ENCODE measurements around the gene CSPG4. TPM values are rescaled to one million over a fixed set of nuclear protein-coding genes. Genes with fewer than 3 reads are reported as not detected.
"Not testable (repeated sequence)": the region's sequence is repeated elsewhere in the genome, so short reads cannot be mapped to it uniquely, and the experiment has no call there.

The CSPG4 gene
- total RNA-seq, 1 experiment from 2014 or later, result 2.0 TPM

DNA sequence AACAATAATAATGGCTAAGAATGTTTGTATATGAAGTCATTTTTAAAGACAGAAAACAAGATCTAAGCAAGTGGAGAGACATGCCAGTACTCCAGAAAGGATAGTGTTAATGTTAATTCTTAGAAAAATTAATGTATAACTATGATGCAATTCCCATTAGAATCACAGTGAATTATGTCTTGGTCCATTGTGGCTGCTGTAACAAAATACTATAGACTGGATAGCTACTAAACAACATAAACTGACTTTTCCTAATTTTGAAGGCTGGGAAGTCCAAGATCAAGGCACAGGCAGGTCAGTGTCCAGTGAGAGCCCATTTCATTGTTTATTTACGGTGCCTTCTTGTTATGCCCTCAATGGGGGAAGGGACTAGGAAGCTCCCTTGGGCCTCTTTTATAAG is 32.7 kb upstream of the CSPG4 start:
- TF ChIP-seq, protein P1, sequence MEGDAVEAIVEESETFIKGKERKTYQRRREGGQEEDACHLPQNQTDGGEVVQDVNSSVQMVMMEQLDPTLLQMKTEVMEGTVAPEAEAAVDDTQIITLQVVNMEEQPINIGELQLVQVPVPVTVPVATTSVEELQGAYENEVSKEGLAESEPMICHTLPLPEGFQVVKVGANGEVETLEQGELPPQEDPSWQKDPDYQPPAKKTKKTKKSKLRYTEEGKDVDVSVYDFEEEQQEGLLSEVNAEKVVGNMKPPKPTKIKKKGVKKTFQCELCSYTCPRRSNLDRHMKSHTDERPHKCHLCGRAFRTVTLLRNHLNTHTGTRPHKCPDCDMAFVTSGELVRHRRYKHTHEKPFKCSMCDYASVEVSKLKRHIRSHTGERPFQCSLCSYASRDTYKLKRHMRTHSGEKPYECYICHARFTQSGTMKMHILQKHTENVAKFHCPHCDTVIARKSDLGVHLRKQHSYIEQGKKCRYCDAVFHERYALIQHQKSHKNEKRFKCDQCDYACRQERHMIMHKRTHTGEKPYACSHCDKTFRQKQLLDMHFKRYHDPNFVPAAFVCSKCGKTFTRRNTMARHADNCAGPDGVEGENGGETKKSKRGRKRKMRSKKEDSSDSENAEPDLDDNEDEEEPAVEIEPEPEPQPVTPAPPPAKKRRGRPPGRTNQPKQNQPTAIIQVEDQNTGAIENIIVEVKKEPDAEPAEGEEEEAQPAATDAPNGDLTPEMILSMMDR (conservative IDR thresholded peaks at IDR 0.05), result no peak
- DNase-seq, result no peak
- H3K23me2 ChIP-seq (ENCODE audit: insufficient read length, low read depth, low read length, poor library complexity, severe bottlenecking), result no peaks in the 10 kb centered on the region
- no peak overlapping the region for H3K4me2 ChIP-seq (ENCODE audit: insufficient read depth, insufficient read length, low read length)
- no peak overlapping the region for H2BK120ac ChIP-seq (ENCODE audit: low read depth, low read length, poor library complexity, severe bottlenecking)
- H2AFZ ChIP-seq (ENCODE audit: low read length), result no peak overlapping the region
- Mint-ChIP-seq H3K4me1 (peaks cover 4 to 5% of the 10 kb centered on the region in 2 experiments; a peak in 2 of 4 replicates), H3K27me3 (ENCODE audit: low read depth) (peaks cover 17% of the 10 kb centered on the region), H3K4me3 (no peak overlapping the region), H3K27ac (no peak overlapping the region), H3K9me3 (peaks cover 15 to 22% of the 10 kb centered on the region in 2 experiments), H3K36me3 (ENCODE audit: insufficient read depth in 1 of 3, low read depth in 3 of 3) (peaks cover 6 to 13% (median 11%) of the 10 kb centered on the region in 3 experiments; a peak in 6 of 7 replicates)
- no peak overlapping the region for H3K27ac ChIP-seq (ENCODE audit: insufficient read length, low read depth, low read length)
- no peak overlapping the region for H2BK20ac ChIP-seq (ENCODE audit: low read depth, low read length, poor library complexity, severe bottlenecking)
- no peaks in the 10 kb centered on the region for H3K79me1 ChIP-seq (ENCODE audit: insufficient read depth, low read depth, low read length, poor library complexity, severe bottlenecking)
- no peak overlapping the region for H2BK12ac ChIP-seq (ENCODE audit: insufficient read length, low read depth, low read length)
- H3K9ac ChIP-seq (ENCODE audit: extremely low read depth, insufficient read length, low read length), result no peak overlapping the region
- no peak overlapping the region for H2BK5ac ChIP-seq (ENCODE audit: insufficient read length, low read length)
- H3K14ac ChIP-seq (ENCODE audit: insufficient read depth, low read length), result no peak overlapping the region
- H2AK5ac ChIP-seq (ENCODE audit: insufficient read length, low read length), result no peak overlapping the region
- no peaks in the 10 kb centered on the region for H3K9me3 ChIP-seq (ENCODE audit: control insufficient read depth, low read depth, low read length)
- no peak overlapping the region for H3K23ac ChIP-seq (ENCODE audit: insufficient read length, low read depth, low read length)
- no peaks in the 10 kb centered on the region for H3K4me1 ChIP-seq (ENCODE audit: insufficient read depth, low read length)
- H3K27me3 ChIP-seq (ENCODE audit: insufficient read depth, low read length), result no peaks in the 10 kb centered on the region
- H4K5ac ChIP-seq (ENCODE audit: insufficient read length, low read depth, low read length), result no peak overlapping the region
- no peak overlapping the region for H3K4ac ChIP-seq (ENCODE audit: low read depth, low read length)
- no peak overlapping the region for H4K91ac ChIP-seq (ENCODE audit: insufficient read length, low read depth, low read length)
- no peaks in the 10 kb centered on the region for H4K20me1 ChIP-seq (ENCODE audit: control insufficient read depth, insufficient read depth, insufficient read length)
- H3K56ac ChIP-seq (ENCODE audit: insufficient read length, low read depth, low read length), result no peak overlapping the region
- no peak overlapping the region for H4K8ac ChIP-seq (replicated peaks; ENCODE audit: insufficient read length, low read depth, low read length)
- H2BK15ac ChIP-seq (ENCODE audit: low read depth, low read length), result no peak overlapping the region
- no peaks in the 10 kb centered on the region for H3K79me2 ChIP-seq (ENCODE audit: insufficient read depth, low read length)
- no CpG with 5 or more reads among the region's 1 CpG for WGBS (ENCODE audit: extremely low coverage, insufficient read length, low lambda C conversion rate)
- H3T11ph ChIP-seq (ENCODE audit: low read length), result no peak overlapping the region
- no peak overlapping the region for H3K18ac ChIP-seq (ENCODE audit: insufficient read length, low read depth, low read length)

DNA sequence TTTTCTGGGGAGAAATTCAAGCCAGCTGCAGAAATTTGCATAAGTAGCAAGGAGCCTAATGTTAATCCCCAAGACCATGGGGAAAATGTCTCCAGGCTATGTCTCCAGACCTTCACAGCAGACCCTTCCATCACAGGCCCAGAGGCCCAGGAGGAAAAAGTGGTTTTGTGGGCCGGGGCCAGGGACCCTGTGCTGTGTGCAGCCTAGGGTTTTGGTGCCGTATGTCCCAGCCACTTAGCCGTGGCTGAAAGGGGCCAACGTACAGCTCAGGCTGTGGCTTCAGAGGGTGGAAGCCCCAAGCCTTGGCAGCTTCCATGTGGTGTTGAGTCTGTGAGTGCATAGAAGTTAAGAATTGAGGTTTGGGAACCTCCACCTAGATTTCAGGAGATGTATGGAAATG is 29.7 kb upstream of the CSPG4 start:
- not testable (repeated sequence) for H3K27ac Mint-ChIP-seq
- no CpG with 5 or more reads among the region's 4 CpGs for WGBS (ENCODE audit: extremely low coverage, insufficient read length, low lambda C conversion rate)

More for the DNA sequence above, 29.7 kb upstream of the CSPG4 start:
- not testable (repeated sequence) for H3K4me2 ChIP-seq (ENCODE audit: insufficient read depth, insufficient read length, low read length); DNase-seq; H3K23ac ChIP-seq (ENCODE audit: insufficient read length, low read depth, low read length); H2AFZ ChIP-seq (ENCODE audit: low read length); H2AK5ac ChIP-seq (ENCODE audit: insufficient read length, low read length); H3K27ac ChIP-seq (ENCODE audit: insufficient read length, low read depth, low read length); H2BK5ac ChIP-seq (ENCODE audit: insufficient read length, low read length); H2BK20ac ChIP-seq (ENCODE audit: low read depth, low read length, poor library complexity, severe bottlenecking); H3K9me3 ChIP-seq (ENCODE audit: control insufficient read depth, low read depth, low read length); H4K91ac ChIP-seq (ENCODE audit: insufficient read length, low read depth, low read length); H3K79me2 ChIP-seq (ENCODE audit: insufficient read depth, low read length); H2BK120ac ChIP-seq (ENCODE audit: low read depth, low read length, poor library complexity, severe bottlenecking); H4K20me1 ChIP-seq (ENCODE audit: control insufficient read depth, insufficient read depth, insufficient read length); H3K4me1 ChIP-seq (ENCODE audit: insufficient read depth, low read length); H4K8ac ChIP-seq (replicated peaks; ENCODE audit: insufficient read length, low read depth, low read length); H3K4ac ChIP-seq (ENCODE audit: low read depth, low read length); H4K5ac ChIP-seq (ENCODE audit: insufficient read length, low read depth, low read length); H2BK15ac ChIP-seq (ENCODE audit: low read depth, low read length); H2BK12ac ChIP-seq (ENCODE audit: insufficient read length, low read depth, low read length); H3T11ph ChIP-seq (ENCODE audit: low read length); H3K18ac ChIP-seq (ENCODE audit: insufficient read length, low read depth, low read length); H3K4me3 Mint-ChIP-seq; H3K14ac ChIP-seq (ENCODE audit: insufficient read depth, low read length); H3K9ac ChIP-seq (ENCODE audit: extremely low read depth, insufficient read length, low read length); H3K27me3 ChIP-seq (ENCODE audit: insufficient read depth, low read length); H3K79me1 ChIP-seq (ENCODE audit: insufficient read depth, low read depth, low read length, poor library complexity, severe bottlenecking); H3K56ac ChIP-seq (ENCODE audit: insufficient read length, low read depth, low read length)
- Mint-ChIP-seq H3K9me3 (peaks cover 18 to 24% of the 10 kb centered on the region in 2 experiments), H3K36me3 (ENCODE audit: insufficient read depth in 1 of 3, low read depth in 3 of 3) (peaks cover 6 to 15% (median 11%) of the 10 kb centered on the region in 3 experiments; a peak in 6 of 7 replicates), H3K4me1 (peaks cover 8 to 13% of the 10 kb centered on the region in 2 experiments), H3K27me3 (ENCODE audit: low read depth) (peaks cover 35% of the 10 kb centered on the region)
- H3K23me2 ChIP-seq (ENCODE audit: insufficient read length, low read depth, low read length, poor library complexity, severe bottlenecking), result peaks cover 13% of the 10 kb centered on the region

Measured in H9 (cell line).